Sigmoid colon (tissue), 4 donors: ENCODE data around the gene SH3RF3.

Experiments
- EP300 ChIP-seq, 4 donors: sonication (generic); formaldehyde crosslinking; IDR thresholded peaks; one replicate each; pipeline ENCODE4 v1.6.1; 2017; ENCODE audit warnings: antibody characterized with exemption in 4 of 4
- POLR2AphosphoS5 ChIP-seq, 4 donors: sonication (generic); formaldehyde crosslinking; IDR thresholded peaks; one replicate each; pipeline ENCODE4 v1.6.1; 2017; ENCODE audit warnings: antibody characterized with exemption in 4 of 4
- TF ChIP-seq, protein P1 (sequence below), 4 experiments: fragments of 450-650 bp in 3 of 4; fragments of 200-600 bp in 1 of 4; IDR thresholded peaks; one replicate each; pipeline ENCODE4 v1.5.1; 2016 to 2019; ENCODE audit warnings: antibody characterized with exemption in 4 of 4, mild to moderate bottlenecking in 3 of 4, moderate library complexity in 2 of 4

DNA sequence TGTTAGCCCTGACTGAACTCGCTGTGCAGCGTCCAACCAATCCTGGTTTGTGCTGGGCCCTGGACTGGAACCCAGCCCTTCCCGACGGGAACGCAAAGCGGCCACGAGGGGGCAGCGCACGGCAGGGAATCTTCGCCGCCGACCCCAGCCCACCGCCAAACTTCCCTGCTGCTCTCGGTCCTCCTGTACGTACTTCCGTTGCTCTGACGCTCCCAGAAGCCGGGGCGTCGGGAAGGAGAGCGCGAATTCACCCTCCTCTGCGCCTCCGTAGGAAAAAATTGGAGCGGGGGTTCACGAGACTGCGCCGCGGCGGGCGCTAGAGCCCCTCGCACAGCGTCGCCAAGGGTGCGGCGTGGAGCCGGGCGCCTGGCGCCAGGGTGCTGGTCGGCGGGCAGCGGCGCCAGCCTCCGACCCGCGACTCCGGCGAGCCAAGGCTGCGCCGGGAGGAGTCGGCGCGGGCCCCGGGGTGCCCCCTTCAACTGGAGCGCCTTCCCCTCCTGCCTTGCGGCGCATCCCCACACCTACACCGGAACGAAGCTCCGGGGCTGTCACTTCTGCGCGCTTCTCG, 873 bp upstream of the SH3RF3 start:
- TF ChIP-seq, protein P1, sequence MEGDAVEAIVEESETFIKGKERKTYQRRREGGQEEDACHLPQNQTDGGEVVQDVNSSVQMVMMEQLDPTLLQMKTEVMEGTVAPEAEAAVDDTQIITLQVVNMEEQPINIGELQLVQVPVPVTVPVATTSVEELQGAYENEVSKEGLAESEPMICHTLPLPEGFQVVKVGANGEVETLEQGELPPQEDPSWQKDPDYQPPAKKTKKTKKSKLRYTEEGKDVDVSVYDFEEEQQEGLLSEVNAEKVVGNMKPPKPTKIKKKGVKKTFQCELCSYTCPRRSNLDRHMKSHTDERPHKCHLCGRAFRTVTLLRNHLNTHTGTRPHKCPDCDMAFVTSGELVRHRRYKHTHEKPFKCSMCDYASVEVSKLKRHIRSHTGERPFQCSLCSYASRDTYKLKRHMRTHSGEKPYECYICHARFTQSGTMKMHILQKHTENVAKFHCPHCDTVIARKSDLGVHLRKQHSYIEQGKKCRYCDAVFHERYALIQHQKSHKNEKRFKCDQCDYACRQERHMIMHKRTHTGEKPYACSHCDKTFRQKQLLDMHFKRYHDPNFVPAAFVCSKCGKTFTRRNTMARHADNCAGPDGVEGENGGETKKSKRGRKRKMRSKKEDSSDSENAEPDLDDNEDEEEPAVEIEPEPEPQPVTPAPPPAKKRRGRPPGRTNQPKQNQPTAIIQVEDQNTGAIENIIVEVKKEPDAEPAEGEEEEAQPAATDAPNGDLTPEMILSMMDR (IDR thresholded peaks at IDR 0.05) = peak; percentile 87 to 91 (median 88)
- TF ChIP-seq POLR2AphosphoS5 (IDR thresholded peaks at IDR 0.05) (peak; percentile 47 to 91 (median 79)), EP300 (IDR thresholded peaks at IDR 0.05) (no peak)
